Activated gamma-delta T cell (primary cell): ENCODE data around the gene C2orf49.
A peak's percentile ranks its signal among the peaks of the same experiment; 100 is the strongest.

Experiments used
- DNase-seq: peaks from one replicate; lab custom pipeline; 2025; lab: John Stamatoyannopoulos, UW
- total RNA-seq, 2 donors: gene quantifications; one replicate each; lab custom pipeline; 2026; lab: John Stamatoyannopoulos, UW

The C2orf49 gene
- total RNA-seq: 60.0 to 60.8 reads per million in 2 donors

DNA sequence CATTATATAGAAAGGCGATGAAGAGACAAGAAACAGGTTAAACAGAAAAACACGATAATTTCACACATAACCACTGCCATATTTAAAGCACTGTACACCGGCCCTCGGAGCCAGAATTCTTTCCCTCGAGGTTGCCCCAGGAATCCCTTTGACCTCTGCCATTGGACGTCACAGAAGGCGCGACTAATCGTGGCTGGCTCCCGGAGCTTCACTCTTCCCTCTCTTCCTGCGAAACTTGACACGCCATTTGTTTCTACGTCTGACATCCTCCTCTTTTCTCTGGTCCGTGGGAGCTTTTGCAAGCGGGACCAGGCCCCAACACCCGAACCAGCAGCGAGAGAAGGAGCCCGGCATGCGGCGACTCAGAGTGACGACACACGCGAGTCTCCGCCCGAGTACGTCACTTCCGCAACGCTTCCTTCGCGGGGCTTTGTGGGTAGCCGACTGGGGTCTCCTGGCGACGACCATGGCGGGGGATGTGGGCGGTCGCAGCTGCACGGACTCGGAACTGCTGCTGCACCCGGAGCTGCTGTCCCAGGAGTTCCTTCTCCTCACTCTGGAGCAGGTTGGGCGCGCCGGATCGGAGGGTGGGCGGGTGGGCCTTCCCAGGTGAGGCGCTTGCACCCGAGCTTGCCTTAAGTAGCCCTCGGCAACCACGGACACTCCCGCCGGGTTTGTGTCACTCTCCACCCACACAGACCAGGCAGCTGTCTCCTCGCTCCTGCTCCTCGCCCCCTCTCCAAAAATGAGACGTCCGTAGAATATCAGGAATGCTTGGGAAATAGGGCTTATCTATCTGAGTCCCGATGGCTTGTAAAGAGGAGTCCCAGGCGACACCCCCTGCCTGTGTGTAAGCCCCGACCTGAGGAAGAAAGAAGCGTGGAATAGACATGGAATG is at the start of gene C2orf49:
TSS of gene C2orf49 (plus strand) at position 419 of the 898 bp plus-strand sequence. CDS start at position 467, 48 bp downstream.
- DNase-seq: peak; percentile 70

GRCh38 chr2:105287692-105288091 is 49.6 kb upstream of the C2orf49 start:
- no peak for DNase-seq

DNA sequence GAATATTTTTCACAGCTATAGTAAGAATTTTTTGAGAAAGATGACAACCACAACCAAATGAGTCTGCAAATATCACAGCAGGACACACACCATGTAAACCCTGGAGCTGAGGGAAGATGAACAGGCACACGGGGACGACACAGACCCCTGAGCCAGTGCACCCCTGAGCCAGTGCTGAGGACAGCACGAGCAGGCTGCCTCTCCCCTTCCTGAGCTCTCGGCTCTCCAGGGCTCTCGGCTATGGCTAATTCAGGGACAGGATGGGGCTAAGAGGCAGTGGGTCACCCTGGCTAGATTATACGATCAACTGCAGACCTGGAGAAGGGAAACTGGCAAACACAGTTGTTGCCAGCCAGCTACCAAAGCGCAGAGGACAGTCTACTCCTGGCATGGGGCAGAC is 49.2 kb upstream of the C2orf49 start:
- DNase-seq: no peak

- no peak for DNase-seq
Measured at GRCh38 chr2:105290981-105291660, 46.2 kb upstream of the C2orf49 start.

DNA sequence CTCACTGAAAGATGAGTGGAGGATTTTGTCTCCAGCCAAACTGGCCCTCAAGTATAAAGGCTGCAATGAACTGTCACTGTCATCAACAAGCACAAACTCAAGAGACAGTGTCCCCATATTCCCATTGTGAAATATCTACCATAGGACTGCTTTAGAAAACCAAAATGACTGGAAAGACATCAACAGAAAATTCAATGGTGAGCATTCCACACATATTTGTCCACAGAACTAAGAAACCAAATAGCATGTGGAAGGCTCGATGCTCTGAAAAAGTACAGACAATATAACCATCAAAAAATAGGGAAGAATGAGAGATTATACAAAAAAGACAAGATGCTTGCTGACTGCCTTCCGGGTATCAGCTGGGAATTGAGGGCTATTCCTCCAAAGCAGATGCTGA is 45.4 kb upstream of the C2orf49 start:
- DNase-seq: no peak

- DNase-seq: no peak
Measured at GRCh38 chr2:105294046-105294445, 43.3 kb upstream of the C2orf49 start.

GRCh38 chr2:105294844-105295481 is 42.4 kb upstream of the C2orf49 start:
- DNase-seq: no peak

- DNase-seq: no peak
Measured at GRCh38 chr2:105296017-105296611, 41.2 kb upstream of the C2orf49 start.

DNA sequence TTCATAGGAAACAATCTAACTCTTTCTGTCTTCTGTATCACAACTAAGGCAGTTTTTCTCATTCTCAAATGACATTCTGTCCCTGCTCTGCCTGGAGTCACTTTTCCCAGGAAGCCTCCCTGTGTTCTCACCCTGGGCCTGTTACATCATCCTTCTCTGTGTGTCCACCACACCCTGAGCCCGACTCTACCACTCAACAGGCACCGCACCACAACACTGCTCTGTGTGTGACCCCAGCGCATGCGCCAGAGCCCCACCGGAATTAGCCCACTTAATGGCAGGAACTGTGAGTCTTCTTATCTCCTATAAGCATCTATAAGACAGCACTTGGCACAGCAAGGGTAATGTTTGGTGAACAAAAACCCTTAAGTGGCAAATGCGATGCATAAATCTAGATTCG is 40.1 kb upstream of the C2orf49 start:
- no peak for DNase-seq

DNA sequence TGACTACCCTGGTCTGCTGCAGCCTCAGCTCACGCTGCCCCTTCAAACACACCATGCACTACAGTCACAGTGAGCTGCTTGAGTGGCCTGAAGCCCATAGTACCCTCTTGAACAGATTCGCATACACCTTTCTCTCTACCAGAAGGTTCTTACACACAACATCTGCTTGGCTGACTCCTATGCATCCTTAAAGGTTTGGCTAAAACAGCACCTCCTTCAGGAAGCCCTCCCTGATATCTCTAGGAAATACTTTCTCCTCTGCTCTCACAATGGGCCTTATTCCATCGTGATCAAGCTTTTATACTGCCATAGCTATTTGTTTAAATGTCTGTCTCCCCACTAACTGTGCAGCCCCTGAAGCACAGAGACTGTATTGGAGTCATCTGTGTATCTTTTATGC is 39.3 kb upstream of the C2orf49 start:
- no peak for DNase-seq

GRCh38 chr2:105299290-105299689 is 38.0 kb upstream of the C2orf49 start:
- no peak for DNase-seq

GRCh38 chr2:105301646-105302045 is 35.7 kb upstream of the C2orf49 start:
- no peak for DNase-seq

- DNase-seq: no peak
Measured at GRCh38 chr2:105307146-105307545, 30.2 kb upstream of the C2orf49 start.

GRCh38 chr2:105307550-105307949 is 29.8 kb upstream of the C2orf49 start:
- DNase-seq: no peak

DNA sequence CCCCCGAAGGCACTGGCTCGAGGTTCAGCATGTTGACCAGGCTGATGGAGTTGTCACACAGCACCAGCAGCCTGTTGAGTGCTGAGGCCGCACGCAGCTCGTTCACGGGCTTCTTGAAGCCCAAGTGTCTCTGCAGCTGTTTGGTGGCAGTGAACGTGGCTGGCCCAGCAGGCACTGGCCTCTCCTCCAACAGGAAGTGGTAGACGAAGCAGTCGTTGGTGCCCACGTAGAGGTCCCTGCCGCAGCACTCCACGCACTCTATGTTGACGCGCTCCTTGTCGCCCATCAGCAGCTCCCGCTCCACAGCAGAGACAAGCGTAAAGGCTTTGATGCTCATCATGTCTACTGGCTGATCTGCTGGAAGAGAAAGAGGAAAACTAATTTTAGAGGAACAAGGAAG is 29.4 kb upstream of the C2orf49 start:
- no peak for DNase-seq

DNA sequence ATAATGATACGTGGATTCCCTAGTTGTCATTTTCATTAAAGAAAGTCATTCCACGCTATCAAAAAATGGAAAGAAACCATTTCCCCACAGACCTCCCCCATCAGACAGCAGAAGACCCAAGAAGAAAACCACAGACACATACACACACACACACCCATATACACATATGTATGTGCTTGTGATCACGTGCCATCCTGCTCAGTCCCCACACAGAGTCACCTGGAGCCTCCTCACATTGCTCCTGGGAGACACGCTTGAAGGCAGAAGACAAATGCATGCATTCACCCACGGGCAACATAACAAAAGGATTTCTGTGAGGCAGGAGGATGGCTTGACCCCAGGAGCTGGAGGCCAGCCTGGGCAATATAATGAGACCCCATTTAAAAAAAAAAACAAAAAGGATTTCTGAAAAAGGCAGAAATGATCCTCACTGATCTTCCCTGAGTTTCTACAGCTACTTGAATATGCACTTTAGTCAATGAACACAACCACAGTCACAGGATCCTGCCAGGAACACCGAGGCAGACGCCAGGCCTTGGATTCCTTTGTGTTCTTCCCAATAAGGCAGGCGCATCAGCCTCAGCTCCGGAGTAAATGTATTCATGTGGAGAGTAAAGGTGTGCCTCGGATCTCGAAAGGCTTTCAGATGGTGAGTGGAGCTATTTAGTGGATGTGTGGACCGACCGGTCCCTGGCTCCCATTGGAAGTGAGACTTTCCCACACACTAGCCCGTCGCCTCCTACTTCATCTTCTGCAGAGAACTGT is 28.8 kb upstream of the C2orf49 start:
- no peak for DNase-seq

- DNase-seq: no peak
Measured at GRCh38 chr2:105309147-105309545, 28.2 kb upstream of the C2orf49 start.

DNA sequence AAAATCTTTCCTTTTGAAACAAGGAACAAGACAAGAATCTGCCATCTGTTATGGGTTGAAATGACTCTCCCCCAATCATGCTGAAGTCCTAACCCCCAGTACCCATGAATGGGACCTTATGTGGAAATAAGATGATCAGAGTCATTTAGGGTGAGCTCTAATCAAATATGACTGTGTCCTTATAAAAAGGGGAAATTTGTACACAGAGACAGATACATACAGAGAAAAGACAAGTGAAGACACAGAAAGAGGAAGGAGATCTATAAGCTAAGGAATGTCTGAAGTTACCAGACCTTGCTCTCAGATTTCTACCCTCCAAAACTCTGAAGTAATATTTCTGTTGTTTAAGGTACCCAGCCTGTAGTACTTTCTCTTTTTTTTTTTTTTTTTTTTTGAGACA is 23.5 kb upstream of the C2orf49 start:
- no peak for DNase-seq

DNA sequence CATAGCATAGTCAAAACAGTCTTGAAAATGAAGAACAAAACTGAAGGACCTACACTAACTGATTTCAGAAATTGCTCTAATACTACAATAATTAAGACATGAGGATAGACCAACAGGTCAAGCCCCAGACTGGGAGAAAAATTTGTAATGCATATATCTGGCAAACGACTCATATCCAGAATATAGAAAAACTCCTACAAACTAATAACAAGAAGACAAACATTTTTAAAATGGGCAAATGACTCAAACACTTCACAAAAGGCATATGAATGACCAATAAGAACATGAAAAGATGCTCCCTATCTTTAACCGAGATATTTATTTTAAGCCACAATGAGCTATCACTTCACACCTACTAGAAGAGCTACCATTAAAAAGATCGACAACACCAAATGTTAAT is 22.0 kb upstream of the C2orf49 start:
- DNase-seq: no peak

- DNase-seq: no peak
Measured at GRCh38 chr2:105317937-105318336, 19.4 kb upstream of the C2orf49 start.

GRCh38 chr2:105320651-105321215 is 16.6 kb upstream of the C2orf49 start:
- no peak for DNase-seq
